HG02571 (cell line): ENCODE data around the gene OOSP1.
"Not testable (repeated sequence)": the region's sequence is repeated elsewhere in the genome, so short reads cannot be mapped to it uniquely, and the experiment has no call there.

Source experiments
- ATAC-seq: cut with Tn5 transposase; IDR thresholded peaks from one replicate; pipeline ENCODE4 v1.9.1; 2021; ENCODE audit warnings: mild to moderate bottlenecking, moderate library complexity; ENCODE audit not compliant: unreplicated experiment

The OOSP1 gene

DNA sequence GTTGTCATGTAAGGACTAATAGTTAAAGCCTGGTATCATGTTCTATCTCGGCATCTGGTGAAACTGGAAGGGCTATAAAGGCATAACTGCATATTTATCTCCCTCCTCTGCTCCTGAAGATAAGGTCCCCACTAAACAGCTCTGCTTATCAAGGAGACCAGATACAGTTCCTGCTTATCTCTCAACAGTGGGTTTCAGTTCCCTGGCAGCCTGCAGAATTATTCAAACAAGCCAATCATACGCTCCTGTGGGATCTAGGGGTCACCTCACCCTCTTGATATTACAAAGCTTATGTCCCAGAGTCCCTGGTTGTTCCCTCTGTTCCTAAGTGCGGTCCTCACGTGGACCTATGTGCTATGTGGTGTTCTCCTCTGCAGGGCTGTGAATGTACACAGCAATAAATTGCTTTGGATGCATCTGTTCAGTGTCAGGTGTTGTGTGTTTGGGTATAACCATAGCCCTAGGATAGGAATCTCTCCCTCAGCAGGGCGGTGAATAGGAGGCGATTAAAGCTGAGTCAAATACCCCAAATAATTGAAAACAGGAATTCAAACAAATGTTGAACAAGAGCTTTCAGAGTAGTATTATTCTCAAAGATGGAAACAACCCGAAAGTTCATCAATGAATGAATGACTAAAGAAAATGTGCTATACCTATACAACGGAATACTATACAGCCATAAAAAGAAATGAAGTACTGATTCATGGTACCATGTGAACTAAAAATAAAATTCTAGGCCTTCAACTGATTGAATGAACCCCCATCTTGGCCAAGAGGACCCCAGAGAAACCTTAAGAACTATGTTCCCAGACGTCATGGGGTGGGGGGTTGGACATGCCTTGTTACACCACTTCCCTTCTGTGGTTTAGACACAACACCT, 22.5 kb downstream of the OOSP1 start:
- ATAC-seq = no peak

DNA sequence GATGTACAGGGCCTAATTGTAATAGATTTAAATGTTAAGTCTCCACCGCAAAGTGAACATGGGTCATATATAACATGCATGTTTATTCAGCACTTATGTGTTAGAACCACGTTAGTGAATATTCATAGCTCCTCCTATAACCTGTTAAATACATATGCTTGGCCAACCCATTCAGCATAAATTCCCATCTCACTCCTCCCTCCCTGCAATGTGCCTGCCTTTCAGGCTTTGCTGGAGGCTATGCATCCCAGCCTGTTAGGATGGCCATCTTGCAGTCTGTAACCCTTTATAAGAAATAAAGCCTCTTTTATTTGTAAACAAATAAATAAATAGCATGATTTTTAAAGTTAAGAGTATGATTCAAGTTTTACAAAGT, 23.9 kb downstream of the OOSP1 start:
- ATAC-seq = no peak

DNA sequence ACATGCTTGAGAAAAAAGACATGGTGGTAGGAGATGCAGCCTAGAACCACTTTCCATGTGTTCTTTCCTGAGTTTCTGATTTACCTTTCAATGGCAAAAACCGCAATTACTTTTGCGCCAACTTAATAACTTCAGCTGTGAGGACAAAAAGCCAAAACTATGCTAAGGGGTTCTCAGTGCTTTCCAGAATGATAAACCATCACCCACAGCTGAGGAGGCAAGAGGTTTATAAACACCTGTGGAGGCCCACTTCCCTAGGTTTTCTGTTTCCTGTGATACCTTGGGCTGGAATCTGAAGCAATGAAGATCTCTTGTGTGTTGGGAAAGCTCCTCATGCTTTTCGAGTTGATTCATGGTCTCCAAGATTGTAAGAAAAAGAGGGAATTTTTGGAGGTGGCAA, 25.5 kb downstream of the OOSP1 start, which contains the start of gene OOSP4A:
Gene OOSP4A, plus strand, starts transcription at position 301 of the 400 bp plus-strand sequence. Its CDS starts 0 bp downstream, at position 301.
- ATAC-seq = no peak

DNA sequence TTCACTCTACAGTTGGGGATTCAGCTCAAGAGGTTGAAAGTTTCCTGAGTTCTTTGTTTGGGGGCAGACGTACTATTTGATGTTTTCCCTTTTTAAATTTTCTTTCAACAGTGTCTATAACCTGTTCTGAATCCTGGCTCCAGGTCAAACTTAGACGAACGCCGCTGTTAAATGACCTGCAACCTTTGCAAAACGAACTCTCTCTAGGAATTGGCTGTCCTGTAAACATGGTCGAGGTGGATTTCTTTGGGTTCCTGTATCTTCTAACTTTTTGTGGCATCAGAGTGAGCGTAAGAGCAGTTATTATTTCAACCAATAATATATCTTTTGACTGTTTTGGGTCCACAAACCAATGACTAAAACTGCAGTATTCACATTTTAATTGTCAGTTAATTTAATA, 27.2 kb downstream of the OOSP1 start:
- no peak for ATAC-seq

DNA sequence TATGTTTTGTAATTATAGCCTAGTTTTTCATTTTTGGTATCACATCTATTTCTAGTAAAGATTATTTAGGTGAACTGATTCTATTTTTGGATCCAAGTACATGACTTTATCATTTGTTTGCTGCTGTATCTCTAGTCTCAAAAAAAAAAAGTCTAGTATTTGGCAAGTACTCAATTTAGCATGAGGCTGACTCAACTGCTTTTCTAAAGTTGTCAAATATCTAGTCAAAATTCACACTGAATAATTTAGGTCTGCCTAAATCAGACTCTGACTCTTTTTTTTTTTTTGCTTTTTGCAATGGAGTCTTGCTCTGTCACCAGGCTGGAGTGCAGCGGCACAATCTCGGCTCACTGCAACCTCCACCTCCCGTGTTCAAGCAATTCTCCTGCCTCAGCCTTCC, 28.0 kb downstream of the OOSP1 start:
- ATAC-seq = no peak

DNA sequence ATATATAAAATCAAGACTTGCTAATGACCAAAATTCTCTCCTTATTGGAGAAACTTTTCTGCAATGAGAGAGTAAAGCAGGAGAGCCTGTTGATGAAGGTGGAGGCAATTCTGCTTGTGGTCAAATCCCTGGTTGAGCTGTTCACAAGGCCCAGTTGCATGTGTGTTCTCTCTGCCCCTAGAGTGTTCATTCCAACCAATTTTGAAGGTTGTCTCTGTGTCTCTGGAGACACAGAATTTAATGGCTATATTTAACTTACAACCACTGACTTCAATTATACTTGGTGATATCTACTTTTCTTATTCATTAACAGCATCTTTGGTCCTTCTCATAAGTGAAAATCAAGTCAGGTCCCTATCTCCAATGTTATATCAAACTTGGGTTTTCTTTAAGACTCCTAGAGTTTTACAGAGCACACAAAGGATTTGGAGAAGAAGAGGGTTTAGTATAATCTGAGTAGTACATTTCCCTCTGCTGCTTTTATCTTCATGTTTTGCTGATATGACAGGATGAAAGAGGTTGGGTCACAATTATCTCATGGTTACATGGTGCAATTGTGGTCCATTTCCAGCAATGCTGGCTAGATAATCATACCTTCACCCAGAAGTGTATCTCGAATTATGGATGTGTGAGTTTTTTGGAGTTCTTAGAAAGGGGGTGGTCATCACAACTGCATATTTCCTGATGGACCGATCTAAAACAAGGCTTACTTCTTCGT, 29.6 kb downstream of the OOSP1 start:
- no peak for ATAC-seq

DNA sequence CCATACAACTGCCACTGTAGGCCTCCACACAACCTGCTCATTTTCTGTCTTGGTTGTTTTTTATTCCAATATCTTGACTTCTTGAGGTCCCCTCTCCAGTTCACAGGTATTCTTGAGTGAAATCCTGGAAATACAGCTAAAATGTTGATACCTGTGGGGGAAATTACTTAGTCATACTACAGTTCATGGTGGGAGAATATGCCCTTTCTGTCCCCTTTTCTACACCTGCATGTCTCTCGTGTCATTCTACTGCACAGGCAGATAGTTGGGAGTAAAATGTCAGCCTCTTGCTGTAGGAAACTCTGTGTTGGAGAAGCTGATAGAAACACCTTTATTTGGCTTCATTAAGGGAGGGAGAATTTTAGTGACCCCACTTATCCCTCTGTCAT, 30.2 kb downstream of the OOSP1 start:
- no peak for ATAC-seq

DNA sequence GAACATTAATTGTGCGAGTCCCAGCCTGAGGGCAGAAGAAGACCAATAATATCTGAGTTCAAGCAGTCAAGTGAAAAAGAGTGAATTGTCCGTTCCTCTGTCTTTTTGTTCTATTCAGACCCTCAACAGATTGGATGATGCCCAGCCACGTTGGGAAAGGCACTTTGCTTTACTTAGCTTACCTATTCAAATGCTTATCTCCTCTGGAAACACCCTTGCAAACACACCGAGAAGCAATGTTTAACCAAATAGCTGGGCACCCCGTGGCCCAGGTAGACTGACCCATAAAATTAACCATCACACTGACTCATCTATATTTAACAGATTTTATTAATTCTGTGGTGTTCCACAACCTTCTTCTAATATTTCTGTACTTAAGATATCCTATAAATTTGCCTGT, 34.9 kb downstream of the OOSP1 start:
- no peak for ATAC-seq

DNA sequence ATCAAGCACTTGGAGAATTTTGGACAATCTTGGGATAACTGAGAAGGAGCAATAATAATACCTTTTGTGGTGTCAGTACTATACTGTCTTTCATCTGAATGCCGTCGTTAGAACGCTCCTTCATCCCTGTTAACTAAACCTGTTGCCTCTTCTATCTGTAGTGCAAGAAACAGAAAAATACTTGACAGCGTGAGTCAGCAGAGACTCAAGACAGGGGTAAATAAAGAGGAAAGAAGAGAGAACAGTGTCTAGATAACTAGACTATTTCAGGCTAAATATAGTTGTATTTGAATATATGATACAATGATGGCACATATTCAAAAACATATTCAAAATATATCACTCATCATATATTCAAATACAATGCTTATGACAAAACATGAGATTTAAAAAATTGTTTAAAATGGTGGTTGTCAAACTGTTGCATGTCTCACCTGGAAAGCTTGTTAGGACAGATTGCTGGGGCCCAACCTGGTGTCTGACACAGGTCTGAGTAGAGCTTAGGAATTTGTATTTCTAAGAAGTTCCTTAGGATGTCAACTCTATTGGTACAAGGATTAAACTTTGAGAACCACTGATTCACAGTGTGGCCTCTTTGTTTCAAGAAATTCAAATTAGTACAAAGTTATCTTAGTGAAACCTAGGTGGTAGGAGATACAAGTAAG, 43.0 kb downstream of the OOSP1 start:
- no peak for ATAC-seq

DNA sequence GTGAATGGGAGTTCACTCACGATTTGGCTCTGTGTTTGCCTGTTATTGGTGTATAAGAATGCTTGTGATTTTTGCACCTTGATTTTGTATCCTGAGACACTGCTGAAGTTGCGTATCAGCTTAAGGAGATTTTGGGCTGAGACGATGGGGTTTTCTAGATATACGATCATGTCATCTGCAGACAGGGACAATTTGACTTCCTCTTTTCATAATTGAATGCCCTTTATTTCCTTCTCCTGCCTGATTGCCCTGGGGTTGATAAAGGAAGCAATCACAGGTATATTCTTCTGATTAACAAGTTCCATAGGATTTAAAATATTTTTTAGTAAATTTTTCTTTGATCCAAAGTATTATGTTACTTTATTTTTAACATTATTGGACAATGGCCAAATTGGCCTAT, 43.8 kb downstream of the OOSP1 start:
- ATAC-seq = not testable (repeated sequence)

DNA sequence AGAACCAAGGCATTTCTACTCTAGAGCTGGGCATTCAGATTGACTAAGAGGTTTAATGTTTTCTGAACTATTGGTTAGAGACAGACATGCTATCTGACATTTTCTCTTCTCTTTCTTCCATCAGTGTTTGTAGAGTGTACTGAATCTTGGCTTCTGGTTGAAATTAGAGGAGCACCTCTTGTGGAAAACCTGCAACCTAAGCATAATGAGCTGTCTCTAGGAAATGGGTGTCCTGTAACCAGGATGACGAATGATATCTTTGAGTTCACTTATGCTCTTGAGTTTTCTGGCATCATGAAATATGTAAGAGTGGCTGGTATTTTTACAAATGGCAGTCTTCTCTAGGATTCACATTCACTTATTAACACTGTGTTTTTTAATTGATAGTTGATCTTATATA, 45.0 kb downstream of the OOSP1 start:
- ATAC-seq = no peak

DNA sequence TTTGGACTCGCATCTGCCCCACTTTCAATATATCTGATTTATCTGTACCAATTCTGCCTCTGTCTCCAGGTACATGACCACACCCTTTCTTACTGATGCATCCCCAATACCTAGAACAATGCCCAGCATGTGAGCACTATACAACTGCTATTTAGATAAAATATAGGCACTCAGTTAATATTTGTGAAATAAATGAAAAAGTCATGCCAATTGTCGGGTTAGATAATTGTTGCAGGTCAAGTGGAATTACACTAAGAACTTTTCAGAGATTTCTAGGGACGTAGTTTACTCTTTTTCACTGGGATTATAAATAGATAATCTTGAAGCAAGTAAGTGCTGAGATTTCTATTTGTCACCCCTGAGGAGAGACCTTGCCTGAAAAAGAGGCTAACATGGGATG, 46.1 kb downstream of the OOSP1 start:
- no peak for ATAC-seq

DNA sequence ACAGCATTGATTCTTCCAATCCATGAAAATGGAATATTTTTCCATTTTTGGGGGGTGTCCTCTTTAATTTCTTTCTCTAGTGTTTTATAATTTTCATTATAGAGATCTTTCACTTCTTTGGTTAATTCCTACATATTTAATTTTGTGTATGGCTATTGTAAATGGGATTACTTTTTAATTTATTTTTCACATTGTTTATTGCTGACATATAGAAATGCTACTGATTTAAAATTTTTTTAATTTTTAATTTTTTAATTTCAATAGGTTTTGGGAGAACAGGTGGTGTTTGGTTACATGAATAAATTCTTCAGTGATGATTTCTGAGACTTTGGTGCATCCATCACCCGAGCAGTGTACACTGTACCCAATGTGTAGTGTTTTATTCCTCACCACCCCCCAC, 52.2 kb downstream of the OOSP1 start:
- no peak for ATAC-seq

DNA sequence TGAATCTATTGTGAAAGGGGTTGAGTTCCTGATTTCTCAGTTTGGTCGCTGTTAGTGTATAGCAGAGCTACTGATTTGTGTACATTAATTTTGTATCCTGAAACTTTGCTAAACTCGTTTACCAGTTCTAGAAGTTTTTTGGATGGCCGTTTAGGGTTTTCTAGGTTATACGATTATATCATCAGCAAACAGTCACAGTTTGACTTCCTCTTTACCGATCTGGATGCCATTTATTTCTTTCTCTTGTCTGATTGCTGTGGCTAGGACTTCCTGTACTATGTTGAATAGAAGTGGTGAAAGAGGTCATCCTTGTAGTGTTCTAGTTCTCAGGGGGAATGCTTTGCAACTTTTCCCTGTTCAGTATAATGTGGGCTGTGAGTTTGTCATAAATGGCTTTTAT, 54.2 kb downstream of the OOSP1 start:
- ATAC-seq = no peak

DNA sequence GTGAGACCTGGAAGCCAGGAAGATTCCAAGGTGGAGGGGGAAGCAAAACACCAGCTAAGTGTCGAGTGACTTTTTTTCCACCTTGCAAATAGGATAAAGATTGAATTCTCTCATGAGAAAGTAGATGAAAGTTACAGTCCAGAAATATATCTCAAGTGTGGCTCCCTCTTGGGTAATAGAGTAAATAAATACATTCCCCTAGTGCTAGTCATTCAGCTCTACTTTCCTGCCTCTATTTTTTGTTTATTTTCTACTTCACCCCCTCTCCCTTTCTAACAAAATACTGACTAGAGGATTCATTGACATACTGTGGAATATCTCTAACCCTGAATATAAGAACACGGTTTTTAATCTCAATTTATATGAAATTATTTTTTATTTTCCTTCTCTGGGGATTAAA, 59.6 kb downstream of the OOSP1 start:
- ATAC-seq = no peak

DNA sequence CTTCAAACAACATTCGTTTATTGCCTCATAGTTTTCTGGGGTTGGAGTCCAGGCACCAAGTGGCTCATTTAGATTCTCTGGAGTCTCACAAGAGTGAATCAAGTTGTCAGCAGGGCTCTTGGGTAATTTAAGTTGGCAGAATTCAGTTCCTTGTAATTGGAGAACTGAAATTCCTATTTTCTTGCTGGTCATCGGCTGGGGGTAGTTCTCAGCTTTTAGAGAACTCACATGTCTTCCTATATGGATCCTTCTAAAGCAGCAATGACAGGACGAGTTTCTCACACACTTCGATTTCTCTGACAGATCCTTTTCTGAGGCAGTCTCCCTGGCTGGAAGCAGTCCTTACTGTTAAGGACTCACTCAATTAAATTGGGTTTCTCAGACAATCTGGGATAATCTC, 61.5 kb downstream of the OOSP1 start:
- no peak for ATAC-seq

DNA sequence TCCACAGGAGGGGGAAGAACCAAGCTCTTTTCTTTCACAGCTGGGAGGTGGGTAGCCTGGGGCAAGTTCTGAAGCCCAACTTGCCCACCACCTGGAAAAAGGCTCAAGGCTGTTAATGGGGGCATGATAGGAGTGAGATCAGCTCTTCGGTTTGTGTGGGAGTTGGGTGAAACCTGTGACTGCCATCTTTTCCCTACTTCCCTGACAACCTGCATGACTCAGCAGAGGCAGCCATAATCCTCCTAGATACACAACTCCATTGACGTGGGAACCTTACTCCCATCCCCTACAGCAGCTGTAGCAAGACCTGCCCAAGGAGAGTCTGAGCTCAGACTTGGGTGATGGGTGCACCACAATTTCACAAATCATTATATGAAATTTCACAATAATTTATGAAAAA, 65.5 kb downstream of the OOSP1 start:
- ATAC-seq = no peak

DNA sequence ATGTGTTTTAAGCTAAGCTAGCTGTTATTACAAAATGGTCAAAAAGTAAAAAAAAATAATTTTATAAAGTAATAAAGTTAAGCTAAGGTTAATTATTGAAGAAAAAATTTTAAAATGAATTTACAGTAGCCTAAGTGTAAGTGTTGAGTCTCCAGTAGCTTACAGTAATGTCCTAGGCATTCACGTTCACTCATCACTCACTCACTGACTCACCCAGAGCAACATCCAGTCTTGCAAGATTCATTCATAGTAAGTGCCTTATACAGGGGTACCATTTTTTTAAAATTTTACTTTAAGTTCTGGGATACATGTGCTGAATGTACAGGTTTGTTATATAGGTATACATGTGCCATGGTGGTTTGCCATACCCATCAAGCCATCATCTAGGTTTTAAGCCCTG, 67.1 kb downstream of the OOSP1 start:
- ATAC-seq = no peak
